HCT116 (cell line): Measurements from ENCODE around the gene CDH24. TPM values are rescaled to one million over a fixed set of nuclear protein-coding genes. Genes with fewer than 3 reads are reported as not detected.

Source experiments
- ATAC-seq: fragments of 200-7000 bp; cut with Tn5 transposase; 2 replicates; pipeline ENCODE4 v1.9.1; 2020; ENCODE audit warnings: mild to moderate bottlenecking, moderate library complexity
- BruUV-seq: library from RNA; stranded (reverse); fragments of 400-500 nt; replicated peaks from 2 replicates; lab custom pipeline; 2021; lab: Mats Ljungman, UMichigan
- CTCF ChIA-PET: fragments of 300-600 bp; sonication (Branson Sonifier 250); formaldehyde crosslinking; loops from one replicate; lab custom pipeline; 2021; ENCODE audit warnings: antibody characterized with exemption; lab: Charles Lee
- POLR2A ChIA-PET: fragments of 300-600, 350-600 bp; sonication (Branson Sonifier 250); formaldehyde crosslinking; loops from one replicate; lab custom pipeline; 2021; ENCODE audit warnings: antibody characterized with exemption; lab: Charles Lee
- RAD21 ChIA-PET, 2 experiments: fragments of 300-600 bp; sonication (Branson Sonifier 250); formaldehyde crosslinking; loops; one replicate each; lab custom pipeline; 2023; ENCODE audit warnings: low total read pairs in 2 of 2; ENCODE audit not compliant: uncharacterized antibody in 2 of 2, unreplicated experiment in 2 of 2, low non-redundant PET in 1 of 2; lab: Charles Lee
- DNase-seq: peaks from one replicate; pipeline ENCODE4 v3.0.0-alpha.2; 2010; ENCODE audit warnings: low read depth, low spot score
- H2AFZ ChIP-seq: fragments of 200-600 bp; shearing (Covaris generic), sonication (generic); 2 replicates; pipeline ENCODE4 v1.6.1; 2017; ENCODE audit warnings: low read depth, mixed run types, mixed read lengths, antibody characterized with exemption, low read length; ENCODE audit not compliant: poor library complexity, severe bottlenecking
- H3K27ac ChIP-seq: 2 replicates; pipeline ENCODE4 v1.5.1; 2012; ENCODE audit warnings: low read depth, low read length
- H3K27me3 ChIP-seq: fragments of 200-600 bp; sonication (generic); 2 replicates; pipeline ENCODE4 v1.6.1; 2016; ENCODE audit warnings: mixed run types, low read length, mixed read lengths; ENCODE audit not compliant: insufficient read depth
- H3K36me3 ChIP-seq, 2 experiments: fragments of 200-500 bp in 1 of 2; fragments of 200-600 bp in 1 of 2; sonication (Bioruptor generic) in 1 of 2; sonication (generic) in 1 of 2; 2 replicates each; pipeline versions ENCODE4 v1.5.1 to v1.6.1; 2014 to 2016; ENCODE audit warnings: low read length in 2 of 2, inconsistent platforms in 1 of 2, mixed read lengths in 1 of 2, mixed run types in 1 of 2; ENCODE audit not compliant: insufficient read depth in 2 of 2, control insufficient read depth in 1 of 2
- H3K4me1 ChIP-seq, 2 experiments: fragments of 200-600 bp in 1 of 2; sonication (generic) in 1 of 2; 2 replicates each; pipeline versions ENCODE4 v1.5.1 to v1.6.1; 2012 to 2017; ENCODE audit warnings: low read length in 2 of 2, inconsistent platforms in 1 of 2, mild to moderate bottlenecking in 1 of 2, mixed read lengths in 1 of 2, mixed run types in 1 of 2, moderate library complexity in 1 of 2; ENCODE audit not compliant: insufficient read depth in 2 of 2, control insufficient read depth in 1 of 2
- H3K4me2 ChIP-seq: fragments of 200-600 bp; sonication (generic); 2 replicates; pipeline ENCODE4 v1.6.1; 2017; ENCODE audit warnings: mixed run types, low read length, mixed read lengths
- H3K4me3 ChIP-seq, 2 experiments: fragments of 200-600 bp in 1 of 2; sonication (generic) in 1 of 2; replicated peaks in 1 of 2; 2 replicates each; pipeline ENCODE4 v1.5.1; 2011 to 2016; ENCODE audit warnings: low read length in 2 of 2, control low read depth in 1 of 2, low read depth in 1 of 2, mild to moderate bottlenecking in 1 of 2, mixed read lengths in 1 of 2, mixed run types in 1 of 2
- H3K79me2 ChIP-seq: fragments of 200-600 bp; sonication (generic); 2 replicates; pipeline ENCODE4 v1.6.1; 2017; ENCODE audit warnings: mild to moderate bottlenecking, mixed run types, low read length, moderate library complexity, mixed read lengths; ENCODE audit not compliant: insufficient read depth
- H3K9ac ChIP-seq: fragments of 200-600 bp; sonication (generic); 2 replicates; pipeline ENCODE4 v1.6.1; 2016; ENCODE audit warnings: low read length, mixed read lengths
- H3K9me2 ChIP-seq: fragments of 200-600 bp; sonication (generic), shearing (Covaris generic); 2 replicates; pipeline ENCODE4 v1.6.1; 2017; ENCODE audit warnings: mixed run types, mild to moderate bottlenecking, moderate library complexity; ENCODE audit not compliant: insufficient read depth
- H3K9me3 ChIP-seq, 2 experiments: fragments of 200-500 bp in 1 of 2; fragments of 200-600 bp in 1 of 2; sonication (Bioruptor generic) in 1 of 2; sonication (generic) in 1 of 2; 2 replicates each; pipeline ENCODE4 v1.6.1; 2014 to 2017; ENCODE audit warnings: low read length in 2 of 2, mixed read lengths in 2 of 2, inconsistent platforms in 1 of 2, low read depth in 1 of 2, mild to moderate bottlenecking in 1 of 2, mixed run types in 1 of 2, moderate library complexity in 1 of 2; ENCODE audit not compliant: control insufficient read depth in 1 of 2, insufficient read depth in 1 of 2
- H4K20me1 ChIP-seq: fragments of 200-600 bp; sonication (generic), shearing (Covaris generic); 2 replicates; pipeline ENCODE4 v1.6.1; 2017; ENCODE audit warnings: mixed run types, mild to moderate bottlenecking, moderate library complexity; ENCODE audit not compliant: insufficient read depth
- CBX3 ChIP-seq: IDR thresholded peaks from 2 replicates; pipeline ENCODE4 v1.6.1; 2012; ENCODE audit warnings: low read depth
- CEBPB ChIP-seq: IDR thresholded peaks from 2 replicates; pipeline ENCODE4 v1.6.1; 2012; ENCODE audit warnings: low read depth
- EGR1 ChIP-seq: IDR thresholded peaks from 2 replicates; pipeline ENCODE4 v1.6.1; 2012; ENCODE audit warnings: low read depth
- ELF1 ChIP-seq: IDR thresholded peaks from 2 replicates; pipeline ENCODE4 v1.6.1; 2012; ENCODE audit warnings: low read depth, borderline replicate concordance
- JUND ChIP-seq: IDR thresholded peaks from 2 replicates; pipeline ENCODE4 v1.6.1; 2012
- POLR2A ChIP-seq: IDR thresholded peaks from 2 replicates; pipeline ENCODE4 v1.7.0; 2011; ENCODE audit warnings: borderline replicate concordance; ENCODE audit not compliant: insufficient read depth, insufficient read length; ENCODE audit errors: extremely low read depth
- RAD21 ChIP-seq: IDR thresholded peaks from 2 replicates; pipeline ENCODE4 v1.6.1; 2012; ENCODE audit warnings: low read depth, mild to moderate bottlenecking
- SP1 ChIP-seq: IDR thresholded peaks from 2 replicates; pipeline ENCODE4 v1.6.1; 2012; ENCODE audit warnings: low read depth
- SRF ChIP-seq: IDR thresholded peaks from 2 replicates; pipeline ENCODE4 v1.6.1; 2012; ENCODE audit warnings: low read depth
- ZNF274 ChIP-seq: fragments of 200-500 bp; sonication (Bioruptor generic); IDR thresholded peaks from 2 replicates; pipeline ENCODE4 v1.6.1; 2014; ENCODE audit warnings: mild to moderate bottlenecking, low read depth, low read length, inconsistent platforms
- intact Hi-C: fragments of 100-400 bp; cut with micrococcal nuclease; formaldehyde crosslinking; loops from 2 replicates; pipeline ENCODE4 v1.10.0; 2022
- total RNA-seq: library from RNA; stranded (reverse); gene quantifications from one replicate; pipeline ENCODE4 v1.2.1, GENCODE V29; 2021; ENCODE audit not compliant: unreplicated experiment
- TF ChIP-seq, protein P1 (sequence below): IDR thresholded peaks from 2 replicates; pipeline ENCODE4 v1.6.1; 2012
- TF ChIP-seq, protein P2 (sequence below): IDR thresholded peaks from 2 replicates; pipeline ENCODE4 v1.6.1; 2011; ENCODE audit warnings: mild to moderate bottlenecking, low read length, moderate library complexity; ENCODE audit not compliant: insufficient replicate concordance; ENCODE audit errors: extremely low read depth

The CDH24 gene
- total RNA-seq, 1 experiment from 2014 or later, result 19.3 TPM

DNA sequence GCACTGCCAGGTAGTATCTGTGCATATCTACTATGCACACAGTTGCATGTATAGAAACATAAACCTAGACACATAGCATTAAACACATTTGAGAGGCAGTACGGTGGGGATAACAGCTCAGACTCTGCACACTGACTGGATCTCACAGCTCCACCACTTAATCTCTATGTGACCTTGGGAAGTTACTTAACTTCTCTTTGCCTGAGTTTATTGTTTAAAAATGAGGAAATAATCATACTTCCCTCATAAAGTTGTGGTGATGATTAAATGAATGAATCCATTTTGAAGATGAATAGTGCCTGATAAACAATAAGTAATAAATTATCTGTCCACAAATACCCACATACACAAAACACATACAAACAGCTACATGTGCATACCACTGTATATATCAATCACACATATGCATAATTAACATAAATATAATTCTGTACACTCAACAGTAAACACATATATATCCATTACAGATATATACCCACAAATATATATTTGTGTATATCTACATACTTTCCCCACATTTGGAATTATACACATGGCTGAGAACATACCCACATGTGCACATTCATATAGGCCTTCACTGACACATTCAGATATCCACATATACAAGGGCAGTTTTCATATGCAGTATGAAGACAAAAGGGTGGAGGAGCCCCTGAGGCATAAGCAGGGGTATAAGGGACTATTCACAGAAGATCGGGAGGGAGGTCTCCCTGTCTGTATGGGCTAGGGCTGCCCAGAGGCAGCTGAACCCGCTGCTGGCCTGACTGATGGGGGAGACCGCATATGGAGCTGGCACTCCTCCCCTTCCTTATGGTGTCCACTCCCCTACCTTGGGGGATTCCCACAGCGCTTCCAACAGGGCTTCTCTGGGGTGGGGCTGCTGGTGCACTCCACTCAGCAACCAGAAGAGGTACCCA is 5.9 kb downstream of the CDH24 start:
- intact Hi-C loops, result no loop called here
- BruUV-seq, result no TSS peak

DNA sequence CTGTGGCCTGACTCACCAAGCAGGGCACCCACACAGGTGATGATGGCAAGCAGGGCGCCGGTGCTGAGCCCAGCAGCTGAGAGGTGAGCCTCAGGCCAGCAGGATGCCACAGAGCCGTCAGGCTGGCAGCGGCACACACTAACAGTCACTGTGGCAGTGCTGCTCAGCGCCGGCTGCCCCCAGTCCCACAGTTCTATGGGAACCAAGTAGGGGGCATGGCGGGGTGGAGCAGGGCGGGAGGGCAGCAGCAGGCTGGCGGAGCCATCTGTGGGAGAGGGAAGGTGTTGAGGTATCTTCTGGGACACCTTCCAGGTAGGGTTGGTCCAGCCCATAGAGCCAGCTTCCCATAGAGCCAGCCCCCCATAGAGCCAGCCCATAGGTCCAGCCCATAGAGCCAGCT is 8.3 kb downstream of the CDH24 start:
- Histone ChIP-seq H3K36me3 (no peaks in the 10 kb centered on the region), H3K9me3 (no peaks in the 10 kb centered on the region), H3K4me1 (peaks cover 0 to 5% of the 10 kb centered on the region in 2 experiments; a peak in 1 of 4 replicates), H3K9ac (no peak overlapping the region), H2AFZ (no peak overlapping the region), H3K79me2 (no peaks in the 10 kb centered on the region), H3K27me3 (no peaks in the 10 kb centered on the region)
- ATAC-seq (no peak), DNase-seq (no peak)
- intact Hi-C loops, result no loop called here
- TF ChIP-seq EGR1 (no peak), SRF (no peak), CEBPB (no peak), SP1 (no peak), ELF1 (no peak), RAD21 (no peak), POLR2A (no peak), ZNF274 (no peak)
- TF ChIP-seq, protein P1, sequence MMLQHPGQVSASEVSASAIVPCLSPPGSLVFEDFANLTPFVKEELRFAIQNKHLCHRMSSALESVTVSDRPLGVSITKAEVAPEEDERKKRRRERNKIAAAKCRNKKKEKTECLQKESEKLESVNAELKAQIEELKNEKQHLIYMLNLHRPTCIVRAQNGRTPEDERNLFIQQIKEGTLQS, result no peak
- TF ChIP-seq, protein P2, sequence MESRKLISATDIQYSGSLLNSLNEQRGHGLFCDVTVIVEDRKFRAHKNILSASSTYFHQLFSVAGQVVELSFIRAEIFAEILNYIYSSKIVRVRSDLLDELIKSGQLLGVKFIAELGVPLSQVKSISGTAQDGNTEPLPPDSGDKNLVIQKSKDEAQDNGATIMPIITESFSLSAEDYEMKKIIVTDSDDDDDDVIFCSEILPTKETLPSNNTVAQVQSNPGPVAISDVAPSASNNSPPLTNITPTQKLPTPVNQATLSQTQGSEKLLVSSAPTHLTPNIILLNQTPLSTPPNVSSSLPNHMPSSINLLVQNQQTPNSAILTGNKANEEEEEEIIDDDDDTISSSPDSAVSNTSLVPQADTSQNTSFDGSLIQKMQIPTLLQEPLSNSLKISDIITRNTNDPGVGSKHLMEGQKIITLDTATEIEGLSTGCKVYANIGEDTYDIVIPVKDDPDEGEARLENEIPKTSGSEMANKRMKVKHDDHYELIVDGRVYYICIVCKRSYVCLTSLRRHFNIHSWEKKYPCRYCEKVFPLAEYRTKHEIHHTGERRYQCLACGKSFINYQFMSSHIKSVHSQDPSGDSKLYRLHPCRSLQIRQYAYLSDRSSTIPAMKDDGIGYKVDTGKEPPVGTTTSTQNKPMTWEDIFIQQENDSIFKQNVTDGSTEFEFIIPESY, result no peak
- TF ChIP-seq, all 23 proteins: peak for 0
- H3K9me2 ChIP-seq, result no peaks in the 10 kb centered on the region
- no peak overlapping the region for H3K4me3 ChIP-seq
- CTCF ChIA-PET, result interaction anchor here (1.4 kb wide), 1 partner anchor 9 kb away, joined by 6 read pairs; no protein-coding TSS in a partner anchor
- no TSS peak for BruUV-seq
- H3K27ac ChIP-seq, result no peak overlapping the region
- no peaks in the 10 kb centered on the region for H4K20me1 ChIP-seq
- POLR2A ChIA-PET, result no interaction called here
- no peak overlapping the region for H3K4me2 ChIP-seq
- RAD21 ChIA-PET, result no interaction called here

More for the DNA sequence above, 5.9 kb downstream of the CDH24 start:
- Histone ChIP-seq H3K4me1 (peaks cover 9% of the 10 kb centered on the region in 2 experiments), H3K27ac (no peak overlapping the region), H3K9ac (no peak overlapping the region), H3K4me2 (no peak overlapping the region), H3K27me3 (no peaks in the 10 kb centered on the region), H3K79me2 (no peaks in the 10 kb centered on the region), H3K36me3 (no peaks in the 10 kb centered on the region), H3K9me3 (no peaks in the 10 kb centered on the region), H4K20me1 (no peaks in the 10 kb centered on the region), H3K9me2 (no peaks in the 10 kb centered on the region), H2AFZ (no peak overlapping the region), H3K4me3 (no peak overlapping the region)
- ChIA-PET CTCF (interaction anchor here (1.2 to 2.2 kb wide), 4 partner anchors 17 to 65 kb away, joined by 3 to 8 read pairs (median 7); no protein-coding TSS in a partner anchor), RAD21 (interaction anchor here in 1 of 2 experiments (1.0 kb wide), 1 partner anchor 65 kb away, joined by 5 read pairs; no protein-coding TSS in a partner anchor), POLR2A (no interaction called here)
- no peak for TF ChIP-seq CBX3
- no peak for TF ChIP-seq SP1
- TF ChIP-seq JUND, result no peak
- TF ChIP-seq RAD21, result no peak
- no peak for TF ChIP-seq SRF
- ATAC-seq, result no peak
- no peak for DNase-seq
